ENCODE measurements around the gene VPS33A. TPM values are rescaled to one million over a fixed set of nuclear protein-coding genes. Genes with fewer than 3 reads are reported as not detected.
"Not testable (repeated sequence)": the region's sequence is repeated elsewhere in the genome, so short reads cannot be mapped to it uniquely, and the experiment has no call there.

Gene VPS33A
- polyA plus RNA-seq, 2 of the 4 experiments (the other 2 are of a cell fraction), result 19.9 to 32.4 TPM

DNA sequence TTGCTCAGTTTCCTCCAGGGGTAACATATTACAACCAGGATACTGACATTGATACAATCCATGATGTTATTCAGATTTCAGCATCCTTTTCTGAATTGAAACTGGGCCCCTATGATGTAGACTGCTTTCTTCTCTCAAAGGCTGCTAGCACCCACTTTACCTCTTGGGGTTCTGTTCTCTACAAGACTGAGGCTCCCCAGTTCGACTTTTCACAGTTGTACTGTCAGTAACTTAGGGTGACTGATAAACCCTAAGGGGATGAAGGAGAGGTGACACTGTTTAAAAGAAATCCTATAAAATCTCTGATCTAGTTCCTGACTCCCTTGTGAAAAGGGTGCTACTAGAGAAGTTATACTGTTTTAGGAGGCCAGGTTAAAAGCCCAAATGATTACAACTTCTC, 818 bp downstream of the VPS33A start:
- Histone ChIP-seq H3K4me2 (peak overlapping the region; percentile 96), H3K9me3 (no peaks in the 10 kb centered on the region), H3K27ac (peak overlapping the region; percentile 94 to 95), H3K4me1 (peaks cover 10% of the 10 kb centered on the region; the same call in 1 of the 3 replicates), H3K4me3 (peak overlapping the region; percentile 98)
- CTCF ChIA-PET, result interaction anchor here (1.3 kb wide), 1 partner anchor 15 kb away, joined by 3 read pairs; no protein-coding TSS in a partner anchor
- TF ChIP-seq, protein P1, sequence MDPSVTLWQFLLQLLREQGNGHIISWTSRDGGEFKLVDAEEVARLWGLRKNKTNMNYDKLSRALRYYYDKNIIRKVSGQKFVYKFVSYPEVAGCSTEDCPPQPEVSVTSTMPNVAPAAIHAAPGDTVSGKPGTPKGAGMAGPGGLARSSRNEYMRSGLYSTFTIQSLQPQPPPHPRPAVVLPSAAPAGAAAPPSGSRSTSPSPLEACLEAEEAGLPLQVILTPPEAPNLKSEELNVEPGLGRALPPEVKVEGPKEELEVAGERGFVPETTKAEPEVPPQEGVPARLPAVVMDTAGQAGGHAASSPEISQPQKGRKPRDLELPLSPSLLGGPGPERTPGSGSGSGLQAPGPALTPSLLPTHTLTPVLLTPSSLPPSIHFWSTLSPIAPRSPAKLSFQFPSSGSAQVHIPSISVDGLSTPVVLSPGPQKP (IDR thresholded peaks at IDR 0.05; ENCODE audit: low read depth, low read length), result no peak
- TF ChIP-seq HEYL (CRISPR knock-in tag; IDR thresholded peaks at IDR 0.05) (no peak), NR3C1 (IDR thresholded peaks at IDR 0.05) (no peak), CHD4 (IDR thresholded peaks at IDR 0.05; ENCODE audit: borderline replicate concordance) (no peak), FOSL2 (IDR thresholded peaks at IDR 0.05) (no peak), FOSL2 (CRISPR knock-in tag; IDR thresholded peaks at IDR 0.05) (no peak), NFE2L2 (conservative IDR thresholded peaks at IDR 0.05; ENCODE audit: low read length) (no peak), TFCP2L1 (CRISPR knock-in tag; IDR thresholded peaks at IDR 0.05) (no peak), RARB (CRISPR knock-in tag; IDR thresholded peaks at IDR 0.05) (no peak)
- TF ChIP-seq, protein P2, sequence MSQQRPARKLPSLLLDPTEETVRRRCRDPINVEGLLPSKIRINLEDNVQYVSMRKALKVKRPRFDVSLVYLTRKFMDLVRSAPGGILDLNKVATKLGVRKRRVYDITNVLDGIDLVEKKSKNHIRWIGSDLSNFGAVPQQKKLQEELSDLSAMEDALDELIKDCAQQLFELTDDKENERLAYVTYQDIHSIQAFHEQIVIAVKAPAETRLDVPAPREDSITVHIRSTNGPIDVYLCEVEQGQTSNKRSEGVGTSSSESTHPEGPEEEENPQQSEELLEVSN (IDR thresholded peaks at IDR 0.05; ENCODE audit: borderline replicate concordance, low read depth), result no peak
- POLR2A ChIA-PET, result no interaction called here
- no peak for FAIRE-seq
- peak in 1 of 2 experiments; percentile 13 for DNase-seq (ENCODE audit: low read depth in 1 of 2, low spot score in 1 of 2)
- 4% methylated on average over 1 of the region's 1 CpG for WGBS (ENCODE audit: missing lambda C conversion rate)
- ATAC-seq, result peak in 1 of 2 experiments; percentile 15; a peak in 2 of 6 replicates

DNA sequence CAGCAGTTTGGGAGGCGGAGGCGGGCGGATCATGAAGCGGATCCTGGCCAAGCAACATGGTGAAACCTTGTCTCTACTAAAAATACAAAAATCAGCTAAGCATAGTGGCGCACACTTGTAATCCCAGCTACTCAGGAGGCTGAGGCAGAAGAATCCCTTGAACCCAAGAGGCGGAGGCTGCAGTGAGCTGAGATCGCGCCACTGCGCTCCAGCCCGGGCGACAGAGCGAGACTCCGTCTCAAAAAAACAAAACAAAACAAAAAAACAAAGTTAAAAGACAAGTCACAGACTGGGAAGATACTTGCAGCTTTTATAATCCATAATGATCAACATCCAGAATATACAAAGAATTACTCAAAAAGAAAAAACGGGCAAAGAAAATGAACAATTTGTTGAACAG, 5.6 kb downstream of the VPS33A start:
- POLR2A ChIA-PET; H3K27ac ChIP-seq; H3K4me2 ChIP-seq; DNase-seq (ENCODE audit: low read depth in 1 of 2, low spot score in 1 of 2); H3K4me1 ChIP-seq; FAIRE-seq; H3K9me3 ChIP-seq; H3K4me3 ChIP-seq; ATAC-seq: not testable (repeated sequence)
- CTCF ChIA-PET, result interaction anchor here (1.4 to 1.5 kb wide), 2 partner anchors 53 to 95 kb away, joined by 4 to 5 read pairs; no protein-coding TSS in a partner anchor
- 86% methylated on average over 14 of the region's 14 CpGs for WGBS (ENCODE audit: missing lambda C conversion rate)

DNA sequence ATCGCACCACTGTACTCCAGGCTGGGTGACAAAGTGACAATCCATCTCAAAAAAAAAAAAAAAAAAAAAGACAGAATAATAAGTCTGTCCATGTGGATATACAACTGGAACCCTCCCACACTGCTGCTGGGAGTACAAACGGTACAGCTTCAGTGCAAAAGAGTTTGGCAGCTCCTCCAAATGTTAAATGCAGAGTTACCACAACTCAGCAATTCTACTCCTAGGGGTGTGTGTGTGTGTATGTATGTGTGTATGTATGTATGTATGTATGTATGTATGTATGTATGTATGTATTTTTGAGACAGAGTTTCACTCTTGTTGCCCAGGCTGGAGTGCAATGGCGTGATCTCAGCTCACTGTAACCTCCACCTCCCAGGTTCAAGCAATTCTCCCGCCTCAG, 7.4 kb downstream of the VPS33A start:
- H3K4me1 ChIP-seq; H3K27ac ChIP-seq; DNase-seq (ENCODE audit: low read depth in 1 of 2, low spot score in 1 of 2); POLR2A ChIA-PET; ATAC-seq; FAIRE-seq; H3K4me3 ChIP-seq; H3K4me2 ChIP-seq; H3K9me3 ChIP-seq: not testable (repeated sequence)
- CTCF ChIA-PET, result interaction anchor here (1.3 kb wide), 1 partner anchor 97 kb away, joined by 4 read pairs; no protein-coding TSS in a partner anchor
- WGBS (ENCODE audit: missing lambda C conversion rate), result 95% methylated on average over 4 of the region's 4 CpGs

DNA sequence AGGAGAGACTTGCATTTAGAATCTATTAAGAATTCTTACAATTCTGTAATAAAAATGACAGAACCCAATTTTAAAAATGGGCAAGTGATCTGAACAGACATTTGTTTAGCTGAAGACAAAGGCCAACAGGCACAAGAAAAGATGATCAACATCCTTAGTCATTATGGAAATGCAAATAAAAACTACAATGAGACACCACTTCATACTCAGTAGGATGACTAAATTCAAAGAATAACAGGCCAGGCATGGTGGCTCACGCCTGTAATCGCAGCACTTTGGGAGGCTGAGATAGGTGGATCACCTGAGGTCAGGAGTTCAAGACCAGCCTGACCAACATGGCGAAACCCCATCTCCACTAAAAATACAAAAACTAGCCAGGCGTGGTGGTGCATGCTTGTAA, 7.8 kb downstream of the VPS33A start:
- FAIRE-seq; H3K9me3 ChIP-seq; H3K4me1 ChIP-seq; POLR2A ChIA-PET; ATAC-seq; H3K4me3 ChIP-seq; H3K27ac ChIP-seq; DNase-seq (ENCODE audit: low read depth in 1 of 2, low spot score in 1 of 2); H3K4me2 ChIP-seq: not testable (repeated sequence)
- CTCF ChIA-PET, result interaction anchor here (1.4 kb wide), 1 partner anchor 97 kb away, joined by 3 read pairs; no protein-coding TSS in a partner anchor
- 91% methylated on average over 4 of the region's 4 CpGs for WGBS (ENCODE audit: missing lambda C conversion rate)

DNA sequence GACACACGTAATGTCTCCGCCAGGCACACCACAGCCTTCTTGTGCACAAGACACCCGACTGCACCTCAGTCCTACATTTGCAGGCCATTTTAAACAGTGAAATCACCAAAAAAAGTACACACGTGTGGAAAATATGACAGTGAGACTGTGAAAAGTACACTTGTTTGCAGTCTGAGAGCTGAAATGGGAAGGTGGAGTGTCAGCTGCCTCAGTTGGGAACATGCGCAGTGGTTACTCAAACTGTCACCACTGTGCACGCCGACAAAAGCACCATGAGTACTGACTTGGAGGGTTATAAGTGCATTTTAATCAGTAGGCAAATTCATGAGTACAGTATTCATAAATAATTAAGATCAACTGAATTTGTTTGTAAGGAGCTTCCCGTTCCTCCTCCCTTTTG, 15.8 kb downstream of the VPS33A start:
- Histone ChIP-seq H3K4me3 (no peak overlapping the region), H3K4me1 (no peaks in the 10 kb centered on the region), H3K4me2 (no peak overlapping the region), H3K27ac (no peak overlapping the region), H3K9me3 (no peaks in the 10 kb centered on the region)
- WGBS (ENCODE audit: missing lambda C conversion rate), result 91% methylated on average over 8 of the region's 8 CpGs
- CTCF ChIA-PET, result interaction anchor here (1.5 kb wide), 1 partner anchor 15 kb away, joined by 3 read pairs; no protein-coding TSS in a partner anchor
- POLR2A ChIA-PET, result no interaction called here
- ATAC-seq (no peak), FAIRE-seq (no peak), DNase-seq (ENCODE audit: low read depth in 1 of 2, low spot score in 1 of 2) (no peak)
- TF ChIP-seq HDAC2 (IDR thresholded peaks at IDR 0.05) (no peak), KDM5A (IDR thresholded peaks at IDR 0.05) (no peak), HEYL (CRISPR knock-in tag; IDR thresholded peaks at IDR 0.05) (no peak), EHF (CRISPR knock-in tag; IDR thresholded peaks at IDR 0.05) (no peak), HOXA7 (CRISPR knock-in tag; IDR thresholded peaks at IDR 0.05) (no peak), MAZ (IDR thresholded peaks at IDR 0.05; ENCODE audit: borderline replicate concordance, low read depth, low read length) (no peak), HOXB13 (CRISPR knock-in tag; IDR thresholded peaks at IDR 0.05; ENCODE audit: low read depth) (no peak), TP53 (CRISPR knock-in tag; IDR thresholded peaks at IDR 0.05) (no peak)
- TF ChIP-seq, protein P2 (IDR thresholded peaks at IDR 0.05; ENCODE audit: borderline replicate concordance, low read depth), result no peak
- TF ChIP-seq, protein P3, sequence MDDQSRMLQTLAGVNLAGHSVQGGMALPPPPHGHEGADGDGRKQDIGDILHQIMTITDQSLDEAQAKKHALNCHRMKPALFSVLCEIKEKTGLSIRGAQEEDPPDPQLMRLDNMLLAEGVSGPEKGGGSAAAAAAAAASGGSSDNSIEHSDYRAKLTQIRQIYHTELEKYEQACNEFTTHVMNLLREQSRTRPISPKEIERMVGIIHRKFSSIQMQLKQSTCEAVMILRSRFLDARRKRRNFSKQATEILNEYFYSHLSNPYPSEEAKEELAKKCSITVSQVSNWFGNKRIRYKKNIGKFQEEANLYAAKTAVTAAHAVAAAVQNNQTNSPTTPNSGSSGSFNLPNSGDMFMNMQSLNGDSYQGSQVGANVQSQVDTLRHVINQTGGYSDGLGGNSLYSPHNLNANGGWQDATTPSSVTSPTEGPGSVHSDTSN (IDR thresholded peaks at IDR 0.05), result no peak

Data from A549 (cell line).